AG20443 (cell line): ENCODE results near the gene MARVELD3.
"Not testable (repeated sequence)": the region's sequence is repeated elsewhere in the genome, so short reads cannot be mapped to it uniquely, and the experiment has no call there.

ENCODE experiments used
- DNase-seq: peaks from one replicate; pipeline ENCODE4 v3.0.0; 2012; ENCODE audit warnings: low spot score, mixed read lengths

The MARVELD3 gene

GRCh38 chr16:71672125-71672524 lies 46.1 kb downstream of the MARVELD3 start:
- no peak for DNase-seq

- no peak for DNase-seq
These were observed 47.0 kb downstream of the MARVELD3 start for GRCh38 chr16:71672803-71673581.

GRCh38 chr16:71673582-71673973 lies 47.6 kb downstream of the MARVELD3 start:
- DNase-seq: no peak

DNA sequence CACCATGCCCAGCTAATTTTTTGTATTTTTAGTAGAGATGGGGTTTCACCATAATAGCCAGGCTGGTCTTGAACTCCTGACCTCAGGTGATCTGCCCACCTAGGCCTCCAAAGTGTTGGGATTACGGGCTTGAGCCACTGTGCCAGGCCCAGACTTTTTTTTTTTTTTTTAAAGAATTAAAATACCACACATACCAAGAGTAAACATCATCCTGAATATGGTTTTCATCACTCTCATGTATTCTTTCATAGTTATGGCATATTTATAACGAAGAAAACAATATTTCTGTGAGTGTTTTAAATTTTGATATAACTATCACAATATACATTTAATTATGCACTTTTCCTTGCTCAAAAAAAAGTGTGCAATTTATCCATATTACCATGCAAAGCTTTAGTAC lies 48.2 kb downstream of the MARVELD3 start:
- DNase-seq: no peak

- no peak for DNase-seq
These were observed 49.4 kb downstream of the MARVELD3 start for GRCh38 chr16:71675380-71675779.

- no peak for DNase-seq
These were observed 50.3 kb downstream of the MARVELD3 start for GRCh38 chr16:71676236-71676635.

DNA sequence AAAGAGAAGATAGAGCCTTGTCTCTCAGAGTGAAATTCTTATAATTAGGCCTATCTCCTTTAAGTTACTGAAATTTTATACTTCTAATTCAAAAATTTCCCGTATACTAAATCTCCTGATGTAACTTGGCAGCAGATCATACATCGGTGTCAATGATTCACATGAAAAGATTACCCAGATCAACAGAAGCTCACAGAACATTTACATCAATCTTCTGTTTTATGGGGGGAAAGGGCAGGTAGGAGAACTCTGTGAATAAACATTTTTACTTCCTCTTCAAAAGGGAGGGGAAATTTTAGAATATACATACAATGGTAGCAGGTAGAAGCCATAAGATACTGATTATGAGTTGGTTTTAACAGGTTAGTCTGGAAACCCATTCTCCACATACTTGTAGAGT lies 55.4 kb downstream of the MARVELD3 start:
- DNase-seq: no peak

DNA sequence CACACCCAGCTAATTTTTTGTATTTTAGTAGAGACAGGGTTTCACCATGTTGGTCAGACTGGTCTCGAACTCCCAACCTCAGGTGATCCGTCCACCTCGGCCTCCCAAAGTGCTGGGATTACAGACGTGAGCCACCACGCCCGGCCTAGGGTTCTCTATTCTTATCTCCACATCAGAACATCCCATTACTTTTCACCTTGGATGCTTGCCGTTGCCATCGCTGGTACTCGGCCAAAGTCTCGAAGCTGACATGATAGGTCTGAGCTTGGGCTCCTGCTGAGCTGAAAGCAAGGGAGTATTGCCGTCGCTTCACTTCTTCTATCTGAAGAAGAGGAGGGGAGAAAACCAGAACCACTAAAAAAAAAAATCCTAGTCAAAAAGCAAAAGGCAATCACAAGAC lies 58.3 kb downstream of the MARVELD3 start:
- not testable (repeated sequence) for DNase-seq
